Stimulated activated CD8-positive, alpha-beta memory T cell treated with anti-CD3 and anti-CD28 coated beads, Interleukin-12 subunit alpha, Interleukin-12 subunit beta, amount 100 ng/mL, for 4 hours (primary cell): ENCODE measurements around the gene SGPP2.

ENCODE experiments used
- DNase-seq: peaks from one replicate; pipeline ENCODE4 v3.0.0-alpha.2; 2020; ENCODE audit warnings: low read depth

Gene SGPP2

DNA sequence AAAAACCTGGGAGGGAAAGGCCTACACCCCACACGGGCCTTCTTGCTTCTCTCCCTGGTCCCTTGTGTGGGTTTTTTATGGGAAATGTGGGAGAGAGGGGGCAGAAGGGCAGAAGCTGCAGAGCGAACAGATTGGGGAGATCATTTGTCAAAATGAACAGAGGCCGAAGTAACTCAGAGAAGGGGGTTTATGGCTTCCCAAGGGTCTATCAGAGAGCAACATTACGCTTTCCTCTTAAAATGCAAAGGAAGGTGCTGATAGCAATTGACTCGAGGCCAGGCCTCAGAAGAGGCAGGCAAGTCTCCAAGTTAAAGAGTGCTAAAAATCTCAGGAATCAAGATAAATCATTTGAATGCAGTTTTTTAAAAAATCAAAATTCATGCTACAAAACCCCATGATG, 101.5 kb downstream of the SGPP2 start:
- no peak for DNase-seq

DNA sequence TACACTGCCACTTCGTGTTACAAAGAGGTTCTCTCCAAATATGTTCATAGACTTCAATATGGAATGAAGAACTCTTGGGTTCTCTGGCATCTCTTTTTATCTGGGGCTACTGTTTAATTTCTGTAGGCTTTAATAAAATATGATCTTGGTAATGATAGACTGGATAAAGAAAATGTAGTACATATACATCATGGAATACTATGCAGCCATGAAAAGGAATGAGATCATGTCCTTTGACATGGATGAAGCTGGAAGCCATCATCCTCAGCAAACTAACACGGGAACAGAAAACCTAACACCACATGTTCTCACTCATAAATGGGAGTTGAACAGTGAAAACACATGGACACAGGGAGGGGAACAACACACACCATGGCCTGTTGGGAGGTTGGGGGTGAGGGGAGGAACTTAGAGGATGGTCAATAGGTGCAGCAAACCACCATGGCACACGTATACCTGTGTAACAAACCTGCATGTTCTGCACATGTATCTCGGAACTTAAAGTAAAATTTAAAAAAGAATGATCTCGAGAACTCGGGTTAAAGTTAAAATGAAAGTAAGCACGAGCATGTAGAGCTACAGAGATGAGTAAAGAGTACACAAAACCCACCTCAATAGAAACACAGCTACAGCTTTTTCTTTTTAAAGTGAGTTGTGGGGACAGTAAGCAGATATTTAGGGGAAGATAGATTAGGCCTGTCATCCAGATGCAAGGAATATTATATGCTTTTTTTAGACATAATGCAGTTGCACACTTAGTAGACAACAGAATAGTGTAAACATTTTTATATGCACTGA, 102.3 kb downstream of the SGPP2 start:
- DNase-seq: no peak

DNA sequence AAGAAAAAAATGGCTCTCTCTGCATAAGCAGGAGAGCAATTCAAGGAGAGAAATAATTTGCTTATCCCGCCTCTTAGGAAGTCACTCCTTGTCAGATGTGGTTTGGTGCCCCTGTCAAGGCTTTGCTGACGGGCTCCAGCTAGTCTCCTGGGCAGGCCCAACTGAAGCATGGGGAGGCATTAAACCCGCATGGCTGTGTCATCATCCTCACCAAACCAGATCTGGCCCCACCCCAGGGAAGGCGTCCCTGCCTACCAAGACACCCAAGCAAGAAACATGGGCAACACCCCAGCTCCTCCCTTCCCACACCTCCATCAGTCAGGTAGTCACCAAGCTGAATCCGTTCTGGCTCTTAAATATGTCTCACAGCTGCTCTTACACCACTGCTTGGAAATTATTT, 108.0 kb downstream of the SGPP2 start:
- DNase-seq: no peak

DNA sequence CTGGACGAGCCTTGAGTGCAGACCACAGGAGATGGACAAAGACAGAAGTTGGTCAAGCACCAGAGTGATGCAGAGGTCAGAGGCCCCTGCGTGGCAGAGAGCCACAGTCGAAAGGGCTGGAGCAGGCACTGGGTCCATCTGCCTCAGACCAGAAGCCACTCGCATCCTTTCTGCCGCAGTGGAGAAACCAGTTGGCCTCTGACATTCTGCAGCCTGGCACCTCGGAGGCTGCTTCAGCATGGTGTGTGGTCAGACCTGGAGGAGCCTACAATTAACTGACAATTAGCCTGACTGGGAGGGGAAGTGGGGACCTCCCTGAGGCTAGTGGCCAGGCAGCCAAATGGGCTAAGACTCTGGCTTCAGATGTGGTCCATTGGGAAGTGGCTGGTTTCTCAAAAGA, 111.1 kb downstream of the SGPP2 start:
- no peak for DNase-seq

DNA sequence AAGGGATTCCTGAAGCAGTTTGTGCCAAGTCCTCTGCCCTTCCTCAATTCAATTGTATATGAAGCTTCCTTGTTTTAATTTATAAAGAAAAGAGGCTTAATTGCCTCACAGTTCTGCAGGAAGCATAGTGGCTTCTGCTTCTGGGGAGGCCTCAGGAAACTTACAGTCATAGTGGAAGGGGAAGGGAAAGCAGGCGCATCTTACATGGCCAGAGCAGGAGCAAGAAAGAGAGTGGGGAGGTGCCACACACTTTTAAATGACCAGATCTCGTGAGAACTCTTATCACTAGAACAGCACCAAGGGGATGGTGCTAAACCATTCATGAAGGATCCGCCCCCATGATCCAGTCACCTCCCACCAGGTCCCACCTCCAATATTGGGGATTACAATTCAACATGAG, 114.2 kb downstream of the SGPP2 start:
- no peak for DNase-seq

DNA sequence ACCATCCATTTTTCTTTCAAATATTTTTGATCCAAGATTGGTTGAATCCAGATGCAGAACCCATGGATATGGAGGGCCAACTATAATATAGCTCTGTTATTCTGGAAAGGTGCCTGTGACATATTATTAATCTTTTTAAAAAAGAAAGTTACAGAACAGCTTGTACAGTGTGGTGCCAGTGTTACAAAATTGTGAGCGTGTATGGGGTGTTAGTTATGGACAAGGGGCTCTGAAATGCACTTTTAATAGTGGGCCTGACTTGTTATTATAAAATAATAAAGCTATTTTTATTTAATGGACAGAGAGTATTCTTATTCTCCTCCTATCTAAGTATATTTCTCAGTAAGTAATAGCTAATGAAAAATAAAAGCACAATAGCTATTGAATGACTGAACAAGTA, 120.3 kb downstream of the SGPP2 start:
- no peak for DNase-seq

DNA sequence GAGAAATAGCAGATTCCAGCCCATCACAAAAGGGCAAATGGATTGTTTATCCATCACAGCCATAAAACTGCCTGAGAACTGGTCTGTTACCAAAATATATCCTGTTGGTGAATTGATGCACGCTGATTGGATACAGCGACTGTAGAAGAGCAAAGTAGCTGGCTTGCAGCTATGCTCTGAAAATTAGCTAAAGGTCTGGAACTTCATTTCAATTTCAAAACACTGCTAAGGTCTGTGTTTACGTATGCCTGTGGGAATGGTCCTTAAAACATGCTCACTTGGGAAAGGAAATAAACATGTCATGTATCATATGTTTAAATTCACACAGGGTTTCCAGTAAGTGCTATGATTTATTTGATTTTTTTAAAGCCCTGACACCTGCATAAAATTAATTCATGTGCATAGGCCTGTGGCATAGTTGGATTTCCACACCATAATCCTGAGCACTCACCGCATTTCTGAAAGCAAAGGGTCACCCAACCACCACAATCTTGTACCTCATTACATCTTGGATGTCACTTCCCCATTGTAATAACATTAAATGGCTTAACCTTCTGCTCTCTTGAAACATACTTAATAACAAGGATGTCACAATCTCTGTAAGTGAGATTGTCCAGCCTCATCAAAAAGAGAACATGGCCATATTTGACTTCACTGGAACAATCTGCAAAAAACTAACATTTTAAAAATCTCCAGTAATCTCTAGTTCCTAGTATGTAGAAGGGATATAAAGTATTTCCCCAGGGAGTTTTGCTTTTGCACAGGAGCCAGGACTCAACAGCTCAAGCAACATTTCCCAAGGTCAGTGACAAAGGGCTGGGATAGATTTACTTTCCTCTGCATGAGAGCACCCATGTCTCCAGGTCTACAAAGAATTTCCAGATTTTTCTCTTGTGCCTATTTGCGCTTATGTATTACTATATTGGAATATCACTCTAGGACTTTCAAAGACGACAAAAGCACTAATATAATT, 121.8 kb downstream of the SGPP2 start:
- DNase-seq: no peak

DNA sequence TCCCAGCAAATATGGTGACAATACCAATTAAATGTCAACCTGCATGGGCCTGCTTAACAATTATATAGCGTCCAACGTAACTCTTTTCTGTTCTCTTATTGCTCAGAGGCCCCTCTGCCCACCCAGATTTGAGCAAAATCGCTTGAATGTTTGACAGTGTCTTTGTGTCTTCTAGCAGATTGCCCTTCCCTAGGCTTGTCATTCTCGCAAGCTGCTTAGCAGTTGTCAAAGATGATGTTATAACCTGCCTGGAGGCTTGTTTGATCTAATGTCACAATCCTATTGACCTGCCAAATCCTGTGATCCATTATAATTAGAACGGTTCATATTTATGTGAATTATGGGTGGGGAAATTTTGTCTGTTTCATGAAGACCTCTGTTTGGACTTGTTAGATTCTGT, 122.7 kb downstream of the SGPP2 start:
- DNase-seq: no peak

DNA sequence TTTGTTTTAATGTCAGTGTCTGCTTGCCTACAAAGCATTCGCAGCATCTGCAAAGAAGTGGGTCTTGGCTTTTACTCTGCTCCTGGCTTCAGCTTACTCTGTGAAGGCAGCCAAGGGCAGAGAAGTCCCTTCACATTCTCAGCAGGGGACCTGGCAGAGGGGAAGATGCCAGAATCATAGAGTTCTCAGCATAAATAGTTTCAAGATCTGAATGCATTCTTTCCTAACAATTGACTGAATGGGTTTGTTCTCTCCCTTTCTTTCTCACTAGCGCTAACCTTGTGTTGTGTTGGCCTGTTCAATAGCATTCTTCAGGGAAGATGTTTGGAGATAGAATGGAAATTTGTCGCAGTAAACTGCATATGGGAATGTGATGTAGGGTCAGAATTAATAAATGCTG, 124.6 kb downstream of the SGPP2 start:
- no peak for DNase-seq

DNA sequence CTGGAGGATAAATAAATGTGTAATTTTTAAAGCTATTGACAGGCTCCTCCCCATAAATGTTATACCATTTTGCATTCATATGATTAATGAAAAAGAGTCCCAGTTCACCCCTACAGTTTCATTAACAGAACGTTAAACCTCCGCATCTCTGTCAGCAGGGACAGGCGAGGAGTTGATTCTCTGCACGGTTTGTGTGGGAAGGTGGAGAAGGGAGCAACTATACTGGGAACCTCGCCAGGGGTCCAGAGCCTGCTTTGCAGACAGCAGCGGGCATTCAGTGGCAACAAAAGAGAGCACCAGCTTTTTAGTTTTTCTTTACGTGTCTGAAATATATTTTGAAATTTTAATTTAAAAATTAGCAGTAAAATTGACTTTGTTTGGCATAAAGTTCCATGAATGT, 130.2 kb downstream of the SGPP2 start:
- DNase-seq: no peak

DNA sequence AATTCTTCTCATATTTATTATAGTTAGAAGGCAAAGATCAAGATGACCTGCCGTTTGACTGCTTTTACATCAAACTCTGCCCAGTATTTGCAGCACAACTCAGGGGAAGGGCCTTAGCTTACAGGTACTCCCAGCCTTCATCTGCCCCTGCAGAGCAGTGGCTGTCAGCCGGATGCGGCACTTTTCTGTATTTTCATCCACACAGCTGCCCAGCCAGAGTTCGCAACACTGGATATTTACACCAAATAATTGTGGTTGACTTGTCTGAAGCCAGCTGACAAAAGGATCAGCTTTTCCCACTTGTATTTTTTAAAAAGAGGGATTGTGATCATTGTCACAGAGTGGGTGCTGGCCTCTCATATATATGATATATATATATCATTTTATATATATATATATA, 136.8 kb downstream of the SGPP2 start:
- no peak for DNase-seq

DNA sequence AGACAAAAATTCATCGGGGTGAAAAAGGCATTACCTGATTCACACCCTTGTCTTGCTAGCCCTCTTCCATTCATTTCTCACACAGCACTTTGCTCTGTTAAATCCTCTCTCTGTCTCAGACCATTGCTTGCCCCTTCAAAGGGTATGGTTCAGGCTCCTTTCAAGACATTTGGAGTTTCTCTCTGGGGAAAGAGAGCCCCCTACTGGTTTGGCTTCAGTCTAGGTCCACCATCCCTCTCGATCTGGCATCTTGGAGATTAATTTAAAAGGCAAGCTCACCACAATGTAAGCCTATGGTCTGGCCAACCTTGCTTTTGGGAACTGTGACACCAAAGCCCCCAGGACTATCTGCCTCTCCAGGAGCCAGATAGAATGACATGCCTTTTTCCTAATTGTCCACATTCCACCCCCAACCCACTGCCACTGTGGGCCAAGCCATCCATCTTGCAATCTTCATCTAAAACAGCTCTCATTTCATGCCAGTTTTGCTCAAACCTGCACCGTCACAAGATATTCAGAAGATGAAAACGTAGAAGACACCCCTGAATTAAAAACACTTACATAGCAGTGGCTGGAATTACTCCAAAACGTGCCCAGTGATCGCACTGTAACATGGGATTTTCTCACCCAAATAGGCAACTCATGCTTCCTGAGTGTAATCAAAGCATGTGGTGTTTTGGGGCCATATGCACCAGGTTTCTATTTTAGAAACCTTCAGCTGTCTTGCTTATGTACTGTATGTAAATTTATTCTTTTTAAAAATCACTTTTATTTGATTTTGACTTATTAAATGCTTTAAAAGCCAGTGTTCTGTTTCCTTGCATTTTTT, 137.7 kb downstream of the SGPP2 start:
- no peak for DNase-seq

DNA sequence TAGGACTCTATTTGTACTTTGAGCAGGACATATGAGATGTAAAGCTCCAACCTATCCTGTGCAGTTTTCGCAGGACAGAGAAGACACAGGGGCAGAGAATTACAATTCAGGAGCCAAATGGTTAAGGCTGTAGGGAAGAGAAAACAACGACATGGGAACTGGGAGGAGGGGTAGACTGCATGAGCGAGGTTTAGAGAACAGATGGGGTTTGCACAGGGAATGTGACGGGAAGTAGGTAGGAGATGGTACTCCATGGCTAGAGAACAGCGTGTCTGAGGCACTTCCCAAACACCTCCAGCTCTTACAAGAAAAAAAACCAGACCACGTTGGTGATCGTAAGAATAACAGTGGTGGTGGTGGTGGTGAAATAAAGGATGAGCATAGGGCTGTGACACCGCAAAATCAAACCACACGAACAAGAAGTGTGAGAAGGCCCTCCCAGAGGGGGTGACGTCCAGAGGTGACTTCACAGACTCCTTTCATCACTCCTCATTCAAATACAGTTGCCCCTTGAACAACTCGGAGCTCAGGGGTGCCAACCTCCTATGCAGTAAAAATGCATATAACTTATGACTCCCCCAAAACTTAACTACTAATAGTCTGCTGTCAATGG, 138.9 kb downstream of the SGPP2 start:
- no peak for DNase-seq

DNA sequence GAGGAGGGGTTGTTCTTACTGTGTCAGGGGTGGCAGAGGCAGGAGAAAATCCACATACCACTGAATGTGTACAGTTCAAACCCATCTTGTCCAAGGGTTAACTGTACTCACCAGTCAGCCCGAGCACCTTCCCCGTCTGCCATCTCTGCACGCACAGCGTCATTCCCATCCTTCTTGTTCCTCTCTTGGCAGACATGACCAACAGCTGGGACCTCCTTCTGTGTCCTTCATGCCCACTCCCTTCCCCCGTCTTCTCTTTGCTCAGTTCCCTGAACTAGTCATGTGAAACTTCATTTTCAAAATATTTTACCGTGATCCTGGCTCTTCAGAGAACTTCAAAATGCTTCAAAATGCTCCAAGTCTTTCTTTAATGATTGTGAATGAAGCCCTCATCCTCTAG, 139.6 kb downstream of the SGPP2 start:
- no peak for DNase-seq

DNA sequence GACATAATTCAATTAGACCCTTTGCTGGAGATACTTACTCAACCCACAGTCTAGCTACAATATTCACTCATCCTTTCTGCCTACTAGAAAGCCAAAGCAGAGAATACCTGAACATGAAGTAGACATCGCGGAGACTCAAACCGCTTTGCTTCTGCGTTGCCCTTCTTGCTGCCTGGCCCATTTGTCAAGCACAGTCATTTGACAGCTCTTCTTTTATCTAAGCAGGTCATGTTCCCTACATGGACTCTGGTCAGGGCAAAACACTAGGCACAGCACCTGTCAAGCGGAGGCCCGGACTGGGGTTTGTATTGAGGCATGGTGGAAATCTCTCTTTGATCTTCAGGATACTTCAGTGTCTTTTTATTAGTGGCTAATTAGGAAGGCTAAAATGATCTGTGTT, 141.9 kb downstream of the SGPP2 start:
- no peak for DNase-seq

DNA sequence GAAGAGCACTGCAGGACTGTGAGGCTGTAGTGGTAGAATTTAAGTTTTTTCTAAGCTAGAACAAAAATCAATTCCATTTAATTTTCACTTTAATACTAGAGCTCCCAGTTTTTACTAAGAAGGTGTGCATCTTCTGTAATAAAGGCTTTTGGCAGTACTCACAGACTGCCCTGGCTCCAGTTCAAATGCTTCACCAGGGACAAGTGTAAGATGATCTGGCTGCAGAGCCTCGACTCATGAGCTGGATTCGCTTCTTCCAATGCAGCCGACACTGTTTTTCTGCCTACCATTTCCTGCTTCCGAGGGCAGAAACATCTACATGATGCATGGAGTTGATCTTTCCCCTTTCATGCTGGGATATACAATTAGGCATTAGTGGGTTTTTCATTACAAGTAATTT, 144.5 kb downstream of the SGPP2 start:
- DNase-seq: no peak

DNA sequence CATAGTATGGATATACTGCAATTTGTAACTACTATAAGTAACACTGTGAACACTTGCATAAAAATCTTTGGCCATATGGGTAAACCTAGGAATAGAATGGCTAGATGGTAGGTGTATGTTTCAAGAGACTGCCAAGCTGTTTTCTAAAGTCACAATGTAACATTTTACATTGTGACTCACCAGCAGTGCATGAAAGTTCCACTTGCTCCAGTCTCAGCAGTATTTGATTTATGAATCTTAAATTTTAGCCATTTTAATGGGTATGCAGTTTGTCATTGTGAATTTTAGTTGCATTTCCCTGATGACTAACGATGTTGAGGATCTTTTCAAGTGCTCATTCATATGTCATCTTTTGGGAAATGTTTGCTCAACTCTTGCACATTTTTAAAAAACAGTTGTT, 145.5 kb downstream of the SGPP2 start:
- no peak for DNase-seq

DNA sequence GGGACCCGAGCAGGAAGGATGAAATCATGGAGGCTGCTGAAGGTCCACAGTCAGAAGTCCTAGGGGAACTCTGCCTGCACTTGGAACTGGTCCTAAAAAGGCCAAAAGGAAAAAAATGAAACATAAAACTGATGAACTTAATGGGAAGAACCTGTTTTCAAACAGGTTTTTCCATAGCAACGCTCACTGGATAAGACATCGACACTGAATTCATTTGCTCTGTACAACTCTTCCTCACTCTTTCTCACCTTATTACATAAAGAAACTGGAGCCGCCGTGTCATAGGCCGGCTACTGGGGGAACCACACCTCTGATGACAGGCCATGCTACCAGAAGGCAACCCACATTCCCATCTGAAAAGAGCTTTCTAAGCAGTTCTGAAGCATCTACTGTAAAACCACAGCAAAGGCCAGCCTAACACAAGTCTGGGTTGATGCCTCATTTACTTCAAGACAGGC, 147.9 kb downstream of the SGPP2 start:
- DNase-seq: no peak

DNA sequence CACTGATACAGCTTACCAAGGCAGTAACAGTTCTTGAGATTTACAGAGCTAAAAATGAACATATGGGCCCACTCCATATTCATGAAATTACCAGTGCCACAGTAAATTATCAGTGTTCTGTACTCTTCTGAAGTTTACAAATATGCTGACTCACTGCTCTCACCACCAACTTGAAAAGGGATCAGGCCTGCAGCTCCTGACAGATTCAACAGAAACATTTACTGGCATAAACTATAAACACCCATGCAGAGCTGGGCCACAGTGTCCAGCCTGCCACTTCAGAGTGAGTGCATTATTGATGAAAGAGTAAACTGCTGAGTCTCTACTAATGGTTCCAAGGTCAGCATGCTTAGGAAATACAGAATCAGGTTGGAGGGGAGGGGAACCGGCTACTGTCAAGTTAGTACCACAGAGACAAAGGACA, 148.4 kb downstream of the SGPP2 start:
- DNase-seq: no peak

DNA sequence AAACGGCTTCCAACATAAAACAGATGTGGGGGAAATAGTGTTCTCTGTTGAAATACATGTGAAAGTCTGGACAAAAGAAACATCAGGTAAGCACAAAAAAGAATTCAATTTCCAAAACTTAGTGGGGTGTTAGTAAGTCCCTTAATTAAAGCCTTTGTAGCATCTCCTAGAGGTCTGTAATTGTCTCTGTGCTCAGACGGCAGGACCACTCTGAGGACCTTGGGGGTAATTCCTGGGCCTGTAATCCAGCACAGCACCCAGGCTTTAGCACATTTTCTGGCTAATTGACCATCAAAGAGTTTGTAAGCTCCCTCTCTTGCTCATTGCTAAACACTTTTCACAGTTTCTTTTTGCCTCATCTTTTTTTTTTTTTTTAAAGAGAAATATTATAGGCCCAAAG, 151.3 kb downstream of the SGPP2 start:
- no peak for DNase-seq

DNA sequence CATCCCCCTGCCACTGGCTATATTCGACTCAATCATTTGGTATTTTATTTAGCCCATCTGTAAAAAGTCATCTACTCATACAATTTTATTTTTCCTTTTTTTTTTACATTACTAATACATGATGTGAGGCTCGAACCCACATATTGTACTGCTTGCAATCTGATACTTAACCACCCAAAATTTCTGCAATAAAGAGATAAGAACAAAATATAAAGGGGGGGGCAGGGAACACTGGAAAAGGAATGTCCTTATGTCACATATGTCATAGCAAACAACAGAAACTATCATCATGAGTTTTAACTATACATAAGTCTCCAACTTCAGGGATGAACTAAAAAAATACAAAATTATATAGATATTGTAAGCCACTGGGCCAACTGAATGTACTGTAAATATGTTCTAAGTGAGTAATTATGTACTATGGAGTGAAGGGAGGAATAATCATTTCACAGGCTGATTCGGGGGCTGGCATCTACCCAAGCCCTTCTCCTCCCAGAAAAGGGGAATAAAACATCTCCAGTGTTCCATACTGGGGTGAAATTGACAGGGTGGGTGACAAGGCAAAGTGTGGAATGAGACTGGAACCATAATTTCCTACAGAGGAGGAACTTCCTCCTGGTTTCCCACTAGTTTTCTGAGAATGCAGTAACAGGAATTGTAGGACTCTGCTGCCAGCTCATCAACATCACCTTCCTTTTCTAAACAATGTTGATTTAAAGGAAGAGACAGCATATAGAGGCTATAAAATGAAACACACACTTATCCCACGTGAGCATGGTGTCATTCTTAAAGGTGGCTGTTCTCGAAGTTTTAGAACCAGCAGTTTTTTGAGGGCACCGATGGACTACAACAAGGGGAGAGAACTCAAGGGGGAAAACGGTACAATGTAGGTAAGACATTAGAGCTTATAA, 152.1 kb downstream of the SGPP2 start:
- no peak for DNase-seq
